PFSK-1 (cell line): Measurements from ENCODE around the gene ZNF10.

Source experiments
- FOXP2 ChIP-seq: optimal IDR thresholded peaks from 2 replicates; pipeline ENCODE3; 2011; ENCODE audit warnings: borderline replicate concordance, control low read depth, inconsistent platforms; ENCODE audit not compliant: insufficient read depth; ENCODE audit errors: extremely low read length, extremely low read depth
- POLR2AphosphoS5 ChIP-seq: IDR thresholded peaks from 2 replicates; pipeline ENCODE4 v1.6.1; 2012; ENCODE audit warnings: low read depth, mild to moderate bottlenecking, control low read depth, low read length, moderate library complexity
- REST ChIP-seq, 2 experiments: IDR thresholded peaks; 2 replicates each; pipeline versions ENCODE4 v1.6.1 to v1.8.0; 2011 to 2012; ENCODE audit warnings: low read depth in 2 of 2, low read length in 2 of 2, control low read depth in 1 of 2, inconsistent platforms in 1 of 2, mild to moderate bottlenecking in 1 of 2, moderate library complexity in 1 of 2; ENCODE audit not compliant: insufficient read depth in 1 of 2
- SIN3A ChIP-seq: IDR thresholded peaks from 2 replicates; pipeline ENCODE4 v1.6.1; 2012; ENCODE audit warnings: mild to moderate bottlenecking, low read length, moderate library complexity, borderline replicate concordance; ENCODE audit not compliant: insufficient read depth
- TAF1 ChIP-seq: IDR thresholded peaks from 2 replicates; pipeline ENCODE4 v1.6.1; 2012; ENCODE audit warnings: low read length, control low read depth, borderline replicate concordance; ENCODE audit not compliant: insufficient read depth

The ZNF10 gene

GRCh38 chr12:133106253-133106652, 24.2 kb upstream of the ZNF10 start:
- TF ChIP-seq SIN3A = no peak
- no peak for TF ChIP-seq POLR2AphosphoS5
- no peak for TF ChIP-seq FOXP2
- TF ChIP-seq REST (IDR thresholded peaks at IDR 0.05; ENCODE audit: insufficient read depth in 1 of 2, low read depth in 2 of 2, low read length in 2 of 2) = no peak
- TF ChIP-seq TAF1 = no peak

- TF ChIP-seq POLR2AphosphoS5 (no peak), FOXP2 (no peak), SIN3A (no peak), REST (IDR thresholded peaks at IDR 0.05; ENCODE audit: insufficient read depth in 1 of 2, low read depth in 2 of 2, low read length in 2 of 2) (no peak), TAF1 (no peak)
Observed at GRCh38 chr12:133107121-133107520, 23.3 kb upstream of the ZNF10 start.

GRCh38 chr12:133108150-133108549, 22.3 kb upstream of the ZNF10 start:
- TF ChIP-seq POLR2AphosphoS5 = no peak
- no peak for TF ChIP-seq TAF1
- no peak for TF ChIP-seq FOXP2
- TF ChIP-seq REST (IDR thresholded peaks at IDR 0.05; ENCODE audit: insufficient read depth in 1 of 2, low read depth in 2 of 2, low read length in 2 of 2) = no peak
- TF ChIP-seq SIN3A = no peak

- no peak for TF ChIP-seq REST (IDR thresholded peaks at IDR 0.05; ENCODE audit: insufficient read depth in 1 of 2, low read depth in 2 of 2, low read length in 2 of 2)
- no peak for TF ChIP-seq FOXP2
- TF ChIP-seq SIN3A = no peak
- TF ChIP-seq POLR2AphosphoS5 = no peak
- TF ChIP-seq TAF1 = no peak
Observed at GRCh38 chr12:133120385-133121191, 9.8 kb upstream of the ZNF10 start.

GRCh38 chr12:133124674-133125073, 5.8 kb upstream of the ZNF10 start:
- TF ChIP-seq TAF1 (no peak), SIN3A (no peak), FOXP2 (no peak), REST (IDR thresholded peaks at IDR 0.05; ENCODE audit: insufficient read depth in 1 of 2, low read depth in 2 of 2, low read length in 2 of 2) (no peak), POLR2AphosphoS5 (no peak)
